ENCODE results near the gene PLET1.
A peak's percentile ranks its signal among the peaks of the same experiment; 100 is the strongest.

Gene PLET1, protein sequence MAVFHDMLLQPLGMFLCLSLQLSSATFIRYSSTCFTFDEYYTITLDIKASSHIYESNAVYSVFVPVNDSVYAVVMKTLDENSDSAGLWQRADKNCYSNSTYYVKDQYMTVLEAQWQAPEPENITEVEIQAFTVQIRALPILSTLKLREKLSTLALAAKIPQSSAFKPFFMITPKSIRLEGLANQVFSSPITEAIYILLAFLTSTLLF

DNA sequence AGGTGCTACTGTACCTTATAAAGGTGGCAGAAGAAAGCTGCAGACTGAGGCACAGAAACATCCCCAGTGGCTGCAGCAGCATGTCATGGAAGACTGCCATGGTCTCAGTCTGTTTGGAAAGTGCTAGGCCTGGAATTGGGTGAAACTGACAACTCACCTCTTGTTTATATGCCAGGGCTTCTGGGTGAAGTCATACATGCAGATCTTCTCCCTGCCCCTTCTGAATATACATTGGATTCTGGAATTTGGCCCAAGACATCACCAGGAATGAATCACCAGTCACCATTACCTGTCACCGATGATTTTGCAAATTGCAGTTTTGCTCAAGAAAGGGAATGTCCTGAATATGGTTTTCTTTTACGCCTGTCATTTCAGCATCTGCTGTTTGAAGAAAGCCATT lies at the start of gene PLET1:
TSS of gene PLET1 (minus strand) at position 371 of the 400 bp plus-strand sequence. CDS start at position 100, 271 bp downstream.
- no peak for DNase-seq (ENCODE audit: low spot score)

DNA sequence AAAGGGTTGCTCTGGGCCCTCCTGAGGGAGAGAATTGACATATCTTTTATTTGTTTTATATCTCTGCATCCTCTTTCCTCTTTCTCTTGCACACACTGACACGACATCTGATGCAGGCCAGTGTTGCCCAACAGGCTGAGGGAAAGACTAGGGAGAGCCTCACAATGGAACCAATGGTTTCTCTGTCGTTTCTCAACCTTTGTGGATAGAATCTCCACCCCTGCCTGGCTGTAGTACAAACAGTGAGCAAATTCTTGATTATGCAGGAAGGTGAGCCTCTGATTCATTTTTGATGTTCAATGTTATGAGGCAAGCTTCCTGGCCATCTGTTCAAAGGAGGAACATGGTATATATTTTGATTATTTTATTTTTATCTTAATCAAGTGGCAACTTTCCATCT lies 49.8 kb upstream of the PLET1 start:
- DNase-seq (ENCODE audit: low spot score), result no peak

DNA sequence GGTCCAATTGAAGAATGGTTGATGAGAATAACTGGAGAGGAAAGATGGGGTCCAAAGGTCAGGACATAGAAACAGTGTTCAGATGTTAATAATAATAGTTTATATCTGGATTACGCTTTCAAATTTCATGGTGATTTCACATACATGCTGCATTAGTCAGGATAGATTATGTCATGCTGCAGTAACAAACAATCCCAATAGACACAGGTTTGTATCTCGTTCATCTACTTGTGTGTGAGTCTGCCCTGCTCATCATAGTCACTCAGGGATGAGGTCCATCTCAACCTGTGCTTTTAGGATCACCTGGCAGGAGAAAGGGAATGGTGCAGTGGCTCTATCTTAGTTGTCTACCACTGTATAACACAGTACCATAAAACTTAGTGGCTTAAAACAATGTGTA lies 48.0 kb upstream of the PLET1 start:
- no peak for DNase-seq (ENCODE audit: low spot score)

DNA sequence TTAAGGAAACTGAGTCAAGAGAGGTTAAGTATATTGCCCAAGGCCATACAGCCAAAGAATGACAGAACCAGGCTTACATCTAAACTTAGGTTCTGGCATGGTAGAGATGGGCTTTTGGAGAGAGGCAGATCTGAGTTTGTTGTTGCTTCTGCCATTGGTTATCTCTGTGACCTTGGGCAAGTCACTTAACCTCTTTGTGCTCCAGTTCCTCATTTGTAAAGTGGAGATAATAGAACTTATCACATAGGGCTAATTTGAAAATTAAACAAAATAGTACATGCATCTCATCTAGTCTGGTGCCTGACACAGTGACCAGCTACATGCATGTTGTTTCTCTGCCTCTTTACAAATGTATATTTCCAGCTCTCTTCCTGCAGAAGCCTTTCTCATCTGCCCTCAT lies 47.0 kb upstream of the PLET1 start:
- DNase-seq (ENCODE audit: low spot score), result no peak

DNA sequence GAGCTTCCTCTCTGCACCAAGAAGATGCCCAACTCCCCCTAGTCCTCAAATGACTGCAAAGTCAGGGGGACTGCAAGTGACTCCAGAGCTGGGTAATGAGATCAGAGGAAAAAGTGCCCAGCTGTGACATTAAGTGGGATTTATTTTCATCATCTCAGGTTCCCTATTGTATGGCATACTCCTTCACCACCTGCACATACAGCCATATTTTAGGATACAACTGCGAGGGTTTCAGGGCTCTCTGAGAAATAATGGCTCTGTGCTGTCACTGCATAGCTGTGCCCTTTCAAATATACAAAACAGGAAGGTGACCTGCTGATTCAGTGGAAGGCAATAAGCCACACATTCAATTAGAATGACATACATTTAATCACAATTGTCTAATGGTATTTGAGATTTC lies 45.6 kb upstream of the PLET1 start:
- DNase-seq (ENCODE audit: low spot score), result no peak

DNA sequence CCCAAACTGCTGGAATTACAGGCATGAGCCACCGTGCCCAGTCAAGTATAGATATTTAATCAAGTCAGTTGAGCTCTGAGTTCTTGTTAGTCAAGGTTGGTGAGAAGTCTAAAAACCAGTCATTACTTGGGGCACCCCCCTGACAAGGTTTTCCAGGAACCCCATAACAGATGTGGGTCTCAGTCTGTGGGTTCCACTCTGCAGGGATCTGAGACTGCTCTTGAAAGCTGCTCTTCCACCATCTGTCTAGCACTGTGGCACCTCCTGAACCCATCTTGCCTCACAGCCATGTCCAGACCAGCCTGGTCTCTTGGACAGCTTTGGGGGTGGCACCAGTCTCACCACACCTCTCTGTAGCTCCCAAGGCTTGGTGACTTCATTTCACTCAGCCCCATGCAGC lies 44.3 kb upstream of the PLET1 start:
- no peak for DNase-seq (ENCODE audit: low spot score)

DNA sequence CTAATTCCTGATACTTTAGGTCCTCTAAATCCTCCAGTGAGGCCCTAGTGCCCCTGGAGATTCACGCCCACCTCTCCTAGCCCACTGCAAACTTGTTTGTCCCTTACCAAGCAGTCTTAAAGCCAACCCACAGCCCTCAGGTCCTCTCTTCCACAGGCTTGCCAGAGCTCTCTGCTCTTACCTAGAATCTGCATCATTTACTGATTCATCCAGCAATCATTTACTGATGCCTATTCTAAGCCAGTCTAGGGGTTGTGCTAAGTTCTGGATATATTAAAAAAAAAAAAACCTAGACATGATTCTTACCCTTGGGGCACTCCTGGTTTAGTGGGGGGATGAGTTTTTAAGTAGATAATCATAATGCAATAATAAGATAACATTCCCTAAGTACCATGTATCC lies 43.0 kb upstream of the PLET1 start:
- no peak for DNase-seq (ENCODE audit: low spot score)

DNA sequence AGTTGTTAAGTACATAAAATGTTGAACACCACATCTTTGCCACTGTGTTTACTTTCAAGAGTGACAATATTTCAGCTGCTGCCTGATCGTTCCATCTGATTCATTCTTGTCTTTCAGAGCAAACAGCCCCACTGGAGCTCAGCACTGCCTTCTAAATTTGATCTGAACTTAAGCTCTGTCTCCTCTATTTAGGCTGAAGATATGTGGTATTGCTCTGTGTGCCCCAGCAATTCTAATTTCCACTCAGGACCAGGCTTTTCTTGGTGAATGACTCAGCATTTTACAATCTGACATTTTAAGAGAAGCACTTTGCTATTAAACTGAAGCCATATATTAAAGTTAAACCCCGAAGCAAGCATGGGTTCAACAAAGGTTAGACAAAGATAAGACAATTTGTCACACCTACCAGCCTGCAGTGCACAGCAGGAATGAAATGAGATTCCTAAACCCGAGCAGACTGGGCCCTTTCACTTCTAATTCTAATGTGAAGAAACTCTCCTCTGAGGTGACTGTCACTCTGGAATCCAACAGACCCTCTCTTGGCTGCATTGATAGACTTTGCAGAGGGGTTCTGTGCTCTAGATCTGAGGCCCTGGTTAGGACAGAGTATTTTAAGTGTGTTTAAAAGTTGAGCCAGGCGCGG lies 41.7 kb upstream of the PLET1 start:
- no peak for DNase-seq (ENCODE audit: low spot score)

DNA sequence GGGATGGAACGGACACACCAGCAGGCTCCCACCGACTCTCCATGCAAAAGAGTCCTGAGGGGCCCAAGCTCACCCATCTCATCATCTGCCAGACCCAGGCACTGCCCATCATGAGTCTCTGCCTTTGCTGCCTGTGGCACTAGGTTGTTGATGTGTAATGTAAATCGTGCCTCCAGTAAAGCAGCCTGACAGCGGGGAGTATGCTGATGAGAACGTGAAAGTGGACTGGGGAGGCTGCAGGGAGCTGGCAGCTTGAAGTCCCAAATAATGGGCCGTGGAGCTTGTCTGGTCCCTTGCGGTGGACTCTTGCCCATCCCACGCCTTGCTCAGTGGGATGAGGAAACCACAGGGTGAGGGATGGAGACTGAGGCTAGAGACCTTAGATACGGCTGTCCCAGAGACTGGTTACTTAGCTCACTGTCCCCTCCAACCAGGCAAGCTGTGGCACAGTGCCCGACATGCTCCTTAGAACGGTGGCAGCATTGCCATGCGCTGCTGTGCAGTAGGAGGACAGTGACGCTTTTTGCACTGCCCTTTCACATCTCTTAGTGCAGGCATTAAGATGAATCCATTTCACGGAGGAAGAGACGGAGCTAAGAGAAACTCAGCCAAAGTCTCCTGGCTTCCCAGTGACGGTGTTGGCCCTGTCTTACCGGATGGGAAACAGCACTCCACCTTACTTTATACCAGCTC lies 39.6 kb upstream of the PLET1 start:
- no peak for DNase-seq (ENCODE audit: low spot score)

DNA sequence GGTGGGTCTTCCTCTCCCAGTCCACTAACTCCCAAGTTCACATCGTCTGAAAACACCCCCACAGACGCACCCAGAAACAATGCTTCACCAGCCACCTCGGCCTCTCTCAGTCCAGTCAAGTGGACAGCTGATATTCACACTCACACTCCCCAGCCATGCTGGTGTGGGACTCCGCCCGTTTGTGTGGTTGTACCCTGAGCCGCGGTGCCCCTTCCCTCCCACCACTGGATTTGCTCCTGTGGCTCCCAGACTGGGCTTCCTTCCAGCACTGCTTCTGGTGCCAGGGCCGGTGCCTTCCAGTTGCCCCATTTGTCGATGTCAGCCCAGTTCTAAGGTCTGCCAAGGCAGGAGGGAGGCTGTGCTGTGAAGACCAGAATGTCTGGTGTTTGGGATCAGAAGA lies 37.9 kb upstream of the PLET1 start:
- DNase-seq (ENCODE audit: low spot score), result no peak

DNA sequence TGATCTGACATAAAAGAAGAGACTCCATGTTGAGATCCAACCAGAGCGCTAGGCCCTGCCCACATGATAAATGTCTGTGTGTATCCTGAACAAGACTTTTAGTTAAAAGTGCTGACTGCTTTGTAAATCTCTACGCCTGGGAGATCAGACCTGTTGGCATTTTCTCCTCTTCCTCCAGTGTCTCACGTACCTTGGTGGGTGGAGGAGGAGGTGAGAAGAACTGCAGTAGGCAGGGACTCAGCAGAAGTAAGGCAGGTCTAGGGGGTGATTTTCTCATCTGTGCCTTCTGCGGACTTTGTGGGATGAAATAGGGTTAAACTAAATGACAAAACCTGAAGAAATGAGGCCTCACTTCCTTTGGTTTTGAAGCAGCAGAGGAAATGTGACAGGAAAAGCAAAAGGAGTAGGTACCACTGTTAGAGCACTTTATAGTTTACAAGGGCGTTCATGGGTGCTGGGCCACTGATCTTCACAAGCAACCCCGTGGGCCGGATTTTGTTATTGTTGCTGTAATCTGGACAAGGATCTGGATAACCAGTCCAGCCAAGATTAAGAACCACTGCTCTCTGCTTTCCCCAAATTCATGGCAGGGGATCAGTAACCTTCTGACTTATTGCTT lies 36.7 kb upstream of the PLET1 start:
- DNase-seq (ENCODE audit: low spot score), result no peak

DNA sequence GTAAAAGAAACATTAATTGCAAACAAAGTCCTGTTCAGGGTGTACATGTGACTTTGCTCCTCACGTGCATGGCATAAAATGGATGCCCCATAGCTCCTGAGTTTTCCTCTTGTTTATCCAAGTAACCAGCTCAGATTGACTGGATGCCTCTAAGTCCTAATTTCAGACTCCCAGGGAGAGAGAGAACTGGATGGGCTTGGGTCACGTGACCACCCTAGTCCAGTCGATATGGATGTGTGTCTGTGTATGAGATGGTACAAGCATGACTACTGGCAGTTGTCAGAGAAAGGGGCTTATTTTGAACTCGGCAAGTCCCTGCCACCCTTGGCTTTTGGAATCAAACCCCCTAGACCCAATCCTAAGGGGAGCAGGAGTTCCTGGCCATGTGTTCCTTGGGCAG lies 35.4 kb upstream of the PLET1 start:
- DNase-seq (ENCODE audit: low spot score), result no peak

DNA sequence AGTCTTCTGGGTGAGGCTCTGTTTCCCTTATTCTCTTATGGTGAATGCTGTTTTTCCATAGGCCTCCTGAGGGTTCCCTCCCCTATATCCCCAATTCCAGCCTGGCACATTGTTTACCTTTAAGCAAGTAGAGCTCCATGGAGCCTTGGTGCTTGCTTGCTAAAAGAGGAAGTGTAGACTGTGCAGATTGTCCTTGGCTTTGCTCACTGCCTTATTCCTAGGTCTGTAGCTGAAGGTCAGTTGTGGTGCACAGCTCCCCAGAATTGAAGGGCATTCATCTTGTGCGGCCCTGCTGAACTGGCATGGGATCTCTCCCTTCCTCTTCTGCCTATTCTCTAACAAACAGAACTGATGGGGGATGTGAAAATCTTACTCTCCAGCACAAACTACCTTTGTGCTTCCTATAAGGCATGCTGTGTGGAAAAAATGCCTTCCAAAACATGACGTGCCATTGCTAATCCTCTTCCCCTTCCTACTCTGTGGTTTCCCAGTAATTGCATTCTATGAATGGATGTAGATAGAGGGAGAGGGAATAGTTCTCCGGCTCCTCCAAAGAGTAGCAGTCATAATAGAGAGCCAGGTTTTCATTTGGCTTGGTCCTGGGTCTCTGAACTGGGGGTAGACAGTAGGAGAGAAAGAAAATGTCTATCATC lies 34.2 kb upstream of the PLET1 start:
- DNase-seq (ENCODE audit: low spot score), result peak; percentile 18

DNA sequence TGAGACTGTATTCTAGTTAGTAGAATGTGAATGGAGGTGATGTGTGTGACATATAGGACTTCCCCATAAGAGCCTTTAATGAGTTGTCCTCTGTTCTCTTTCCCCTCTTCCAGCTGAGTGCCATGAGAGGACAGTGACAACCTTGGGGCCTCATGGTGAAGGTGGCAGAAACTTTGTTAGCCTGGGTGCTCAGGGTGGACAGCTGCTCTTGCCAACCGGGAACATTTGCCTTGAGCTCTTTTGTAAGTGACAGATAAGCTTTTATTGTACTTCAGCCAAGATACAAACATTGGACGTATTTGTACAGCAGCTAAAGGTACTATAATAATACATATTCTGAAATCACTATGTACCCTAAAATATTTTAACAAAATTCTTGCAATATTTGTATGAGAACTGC lies 33.0 kb upstream of the PLET1 start:
- no peak for DNase-seq (ENCODE audit: low spot score)

DNA sequence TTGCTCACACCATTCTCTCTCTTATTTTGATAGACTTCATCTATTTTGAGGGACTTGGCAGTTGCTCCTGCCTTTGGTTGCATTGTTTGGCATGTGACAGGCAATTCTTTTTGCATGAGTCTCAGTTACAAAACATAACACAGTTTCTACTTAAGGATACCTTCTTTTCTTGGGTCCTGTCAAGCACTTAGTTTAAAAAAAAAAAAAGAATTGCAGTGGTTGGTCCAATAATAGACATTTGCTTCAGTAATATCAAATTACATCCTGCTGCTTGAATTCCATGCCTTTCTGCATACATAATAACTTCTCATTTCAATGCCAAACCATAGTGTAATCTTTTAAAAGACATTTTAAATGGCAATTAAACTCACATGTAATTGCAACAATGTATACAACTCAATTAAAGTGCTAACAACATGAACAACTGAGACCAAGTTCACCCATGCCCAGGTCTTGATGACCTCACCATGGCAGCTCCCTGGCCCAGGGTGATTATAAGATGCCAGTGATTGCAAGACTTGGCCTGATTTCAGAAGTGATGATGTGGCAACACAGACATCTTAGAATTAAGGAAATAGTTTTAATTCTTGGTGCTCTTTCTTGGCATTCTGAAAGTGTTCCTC lies 32.2 kb upstream of the PLET1 start:
- no peak for DNase-seq (ENCODE audit: low spot score)

DNA sequence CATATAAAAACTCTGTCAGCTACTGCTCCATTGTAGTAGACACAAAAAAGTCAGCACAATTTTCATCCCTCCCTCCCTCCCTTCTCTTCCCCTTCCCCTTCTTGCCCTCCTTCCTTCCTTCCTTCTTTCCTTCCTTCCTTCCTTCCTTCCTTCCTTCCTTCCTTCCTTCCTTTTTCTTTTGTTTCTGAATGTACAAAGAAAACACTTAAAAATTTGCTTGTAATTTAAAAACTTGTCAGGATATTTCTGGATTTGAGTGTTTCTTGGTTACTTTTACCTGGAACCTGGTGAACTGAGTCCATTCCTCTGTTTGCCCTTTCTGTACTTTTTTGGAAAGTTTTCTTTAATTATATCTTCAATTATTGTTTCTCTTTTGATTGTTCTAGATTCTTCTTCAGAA lies 31.5 kb upstream of the PLET1 start:
- no peak for DNase-seq (ENCODE audit: low spot score)

DNA sequence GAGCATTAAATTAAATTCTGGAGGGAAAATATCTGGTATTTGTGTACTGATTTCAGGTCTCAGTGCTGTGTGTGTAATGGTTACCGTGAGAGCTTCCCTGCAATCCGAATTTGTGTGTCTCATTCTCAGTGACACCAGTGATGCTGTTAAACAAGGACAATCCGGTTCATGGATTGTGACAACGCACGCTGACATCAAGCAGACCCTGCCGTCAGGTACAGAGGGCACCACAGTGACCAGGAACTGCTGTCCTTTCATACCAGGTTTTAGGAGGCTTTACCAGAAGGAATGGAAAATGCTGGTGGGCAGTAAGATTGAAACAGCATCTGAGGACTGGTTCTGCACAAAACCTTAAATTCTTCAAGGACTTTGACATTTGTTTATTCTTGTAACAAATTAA lies 30.5 kb upstream of the PLET1 start:
- no peak for DNase-seq (ENCODE audit: low spot score)

DNA sequence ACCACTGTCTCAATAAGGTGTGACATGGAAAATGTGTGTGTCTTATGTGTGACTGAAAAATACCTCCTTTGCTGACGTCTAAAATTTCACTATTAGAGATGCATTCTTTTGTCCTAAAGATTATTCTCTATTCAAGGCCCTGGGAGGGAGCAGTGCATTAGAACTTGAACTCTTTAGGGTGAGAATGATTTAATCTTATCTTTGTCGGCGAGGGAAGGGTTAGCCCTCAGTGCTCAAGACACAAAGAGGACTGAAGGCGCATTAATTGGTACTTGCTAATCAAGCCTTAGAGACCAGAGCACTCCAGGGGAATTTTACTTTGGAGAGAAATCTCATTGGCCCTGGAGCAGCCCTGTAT lies 29.8 kb upstream of the PLET1 start:
- no peak for DNase-seq (ENCODE audit: low spot score)

DNA sequence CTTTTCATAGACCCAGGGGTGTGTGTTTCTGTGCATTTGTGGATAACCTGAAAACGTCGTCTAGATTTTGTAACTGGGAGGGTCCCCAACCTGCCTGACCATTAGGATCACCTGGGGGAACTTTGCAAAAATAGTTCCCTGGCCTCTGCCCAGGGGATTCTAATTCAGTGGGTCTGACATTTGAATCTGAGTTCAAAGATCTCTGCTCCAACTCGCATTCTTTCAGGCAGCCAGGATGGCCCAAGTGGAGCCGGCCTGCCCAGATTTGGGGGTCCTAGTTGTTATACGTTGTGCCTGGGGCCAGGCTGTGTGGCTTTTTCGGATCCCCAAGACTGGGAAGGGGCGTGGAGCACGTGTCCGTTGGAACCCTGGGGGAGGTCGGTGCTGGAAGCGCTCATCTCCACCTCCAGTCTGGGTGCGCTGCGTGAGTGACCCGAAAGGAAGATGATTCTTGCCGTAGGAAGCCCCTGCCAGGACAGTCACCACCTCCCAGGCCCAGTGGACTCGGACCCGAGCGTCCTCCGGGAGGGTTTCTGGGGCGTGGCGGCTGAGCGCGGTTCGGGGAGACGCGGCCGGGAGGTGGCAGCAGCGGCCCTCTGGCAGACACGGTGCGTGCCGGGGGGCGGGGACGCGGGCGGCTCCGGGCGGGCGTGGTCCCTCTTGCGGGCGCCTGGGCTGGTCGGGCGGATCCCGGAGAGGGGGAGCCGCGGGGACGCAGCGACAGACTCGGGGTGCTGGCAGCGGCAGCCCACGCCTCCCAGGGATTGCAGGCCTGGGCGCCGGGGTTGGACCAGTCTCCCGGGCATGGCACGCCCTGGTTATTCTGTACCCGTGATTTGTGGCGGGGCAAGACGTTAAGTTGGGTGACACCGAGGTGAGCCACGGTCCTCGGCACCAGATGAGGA lies 29.2 kb upstream of the PLET1 start:
- peak; percentile 63 for DNase-seq (ENCODE audit: low spot score)

DNA sequence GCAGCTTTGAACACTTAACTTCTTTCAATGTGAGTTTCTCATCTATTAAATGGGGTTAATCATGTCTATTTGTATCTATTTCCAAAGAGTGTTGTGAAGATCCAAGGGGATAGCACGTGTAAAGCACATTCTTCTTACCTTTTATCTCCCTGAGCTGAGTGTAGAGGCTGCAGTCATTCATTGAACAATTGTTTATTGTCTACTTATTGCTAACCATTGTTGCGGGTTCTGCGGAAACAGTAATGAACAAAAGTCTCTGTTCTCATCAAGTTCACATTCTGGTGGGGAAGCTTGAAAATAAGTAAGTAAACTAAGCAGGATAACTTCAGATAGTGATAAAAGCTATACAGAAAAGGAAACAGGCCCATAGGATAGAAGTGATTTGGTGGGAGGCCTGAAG lies 27.4 kb upstream of the PLET1 start:
- DNase-seq (ENCODE audit: low spot score), result no peak

DNA sequence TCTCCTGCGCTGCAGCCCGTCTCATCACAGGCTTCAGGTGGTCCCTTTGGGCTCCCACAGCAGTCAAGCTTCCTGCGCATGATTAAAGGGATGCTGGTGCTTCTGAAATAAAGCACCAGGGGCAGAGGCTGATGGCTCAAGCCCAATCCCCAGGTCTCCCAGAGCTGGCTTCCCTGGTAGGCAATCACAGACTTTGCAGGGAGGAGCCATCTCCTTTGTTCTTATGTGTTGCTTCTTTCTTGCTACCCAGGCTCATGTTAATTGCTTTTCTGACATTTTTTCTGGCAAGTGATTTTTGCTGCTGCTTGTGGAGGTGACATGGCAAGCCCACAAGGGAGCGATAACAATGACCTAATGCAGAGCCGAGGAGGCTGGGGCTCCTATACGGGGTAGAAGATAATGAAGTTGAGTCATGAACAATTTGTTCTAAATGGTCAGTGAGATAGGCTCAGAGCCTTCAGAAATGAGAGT lies 25.2 kb upstream of the PLET1 start:
- no peak for DNase-seq (ENCODE audit: low spot score)

Measured in COLO829 (cell line).